A673 (cell line): ENCODE measurements around the gene UGP2.
A peak's percentile ranks its signal among the peaks of the same experiment; 100 is the strongest.

ENCODE experiments used
- EZH2 ChIP-seq: fragments of 200-600 bp; sonication (generic); IDR thresholded peaks from 2 replicates; pipeline ENCODE4 v1.6.1; 2017; ENCODE audit warnings: borderline replicate concordance, low read depth, mild to moderate bottlenecking, mixed read lengths, antibody characterized with exemption, low read length; ENCODE audit not compliant: poor library complexity, severe bottlenecking
- TF ChIP-seq, protein P1 (sequence below): fragments of 300-800, 200-600 bp; sonication (generic); conservative IDR thresholded peaks from 2 replicates; pipeline ENCODE4 v1.5.1; 2017; ENCODE audit warnings: low read depth, mild to moderate bottlenecking, antibody characterized with exemption, low read length, moderate library complexity, mixed read lengths

DNA sequence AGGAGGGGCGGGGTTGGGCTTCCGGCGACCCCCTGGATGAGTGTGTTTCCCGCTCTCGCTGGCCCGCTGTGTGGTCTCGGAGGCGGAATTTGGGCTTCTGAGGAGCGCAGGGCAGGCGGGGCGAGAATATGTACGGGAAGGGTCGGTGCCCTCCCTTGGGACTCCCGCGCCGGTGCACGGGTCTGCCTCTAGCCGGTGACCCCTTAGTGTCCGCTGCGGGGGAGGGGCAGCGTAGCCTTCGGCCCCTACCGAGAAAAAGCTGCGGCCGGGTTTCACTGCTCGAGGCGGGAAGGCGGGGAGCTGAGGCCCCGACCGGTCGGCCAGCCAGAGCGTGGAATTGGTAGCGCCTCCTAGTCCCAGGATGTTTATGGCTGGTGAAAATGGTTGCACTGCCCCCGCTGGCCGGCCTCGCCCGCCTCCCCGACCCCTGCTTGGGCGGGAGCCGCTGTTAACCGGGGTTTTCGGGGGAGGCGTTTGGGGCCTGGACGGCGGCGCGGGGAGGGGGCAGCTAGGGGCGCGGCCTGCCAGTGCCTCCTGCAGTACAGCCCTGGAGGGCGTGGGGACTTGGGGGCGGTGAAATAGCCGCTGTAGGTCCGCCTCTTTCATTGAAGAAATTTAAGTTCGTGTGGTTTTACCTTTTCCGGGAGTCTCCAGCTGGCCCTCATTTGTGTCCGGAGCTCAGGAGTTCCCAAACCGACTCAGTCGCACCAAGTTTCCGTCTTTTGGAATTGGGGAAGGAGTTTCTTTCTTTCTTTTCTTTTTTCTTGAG is at the start of gene UGP2:
- TF ChIP-seq, protein P1, sequence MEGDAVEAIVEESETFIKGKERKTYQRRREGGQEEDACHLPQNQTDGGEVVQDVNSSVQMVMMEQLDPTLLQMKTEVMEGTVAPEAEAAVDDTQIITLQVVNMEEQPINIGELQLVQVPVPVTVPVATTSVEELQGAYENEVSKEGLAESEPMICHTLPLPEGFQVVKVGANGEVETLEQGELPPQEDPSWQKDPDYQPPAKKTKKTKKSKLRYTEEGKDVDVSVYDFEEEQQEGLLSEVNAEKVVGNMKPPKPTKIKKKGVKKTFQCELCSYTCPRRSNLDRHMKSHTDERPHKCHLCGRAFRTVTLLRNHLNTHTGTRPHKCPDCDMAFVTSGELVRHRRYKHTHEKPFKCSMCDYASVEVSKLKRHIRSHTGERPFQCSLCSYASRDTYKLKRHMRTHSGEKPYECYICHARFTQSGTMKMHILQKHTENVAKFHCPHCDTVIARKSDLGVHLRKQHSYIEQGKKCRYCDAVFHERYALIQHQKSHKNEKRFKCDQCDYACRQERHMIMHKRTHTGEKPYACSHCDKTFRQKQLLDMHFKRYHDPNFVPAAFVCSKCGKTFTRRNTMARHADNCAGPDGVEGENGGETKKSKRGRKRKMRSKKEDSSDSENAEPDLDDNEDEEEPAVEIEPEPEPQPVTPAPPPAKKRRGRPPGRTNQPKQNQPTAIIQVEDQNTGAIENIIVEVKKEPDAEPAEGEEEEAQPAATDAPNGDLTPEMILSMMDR = peak; percentile 52
- TF ChIP-seq EZH2 = no peak
